Measurements from ENCODE around the gene ADGRG7. TPM values are rescaled to one million over a fixed set of nuclear protein-coding genes. Genes with fewer than 3 reads are reported as not detected.

The ADGRG7 gene
- total and polyA plus RNA-seq, 10 donors, result not detected

- no peak for DNase-seq
- H3K4me3 ChIP-seq, result no peak overlapping the region
- intact Hi-C loops (cut with DNase I; ENCODE audit: low total_unique reads), result no loop called here
- no peak overlapping the region for H3K27ac ChIP-seq
- no peaks in the 10 kb centered on the region for H3K36me3 ChIP-seq
- TF ChIP-seq CTCF (IDR thresholded peaks at IDR 0.05 in 8 of 11, conservative IDR thresholded peaks at IDR 0.05 in 3 of 11) (no peak), POLR2A (IDR thresholded peaks at IDR 0.05) (no peak), POLR2AphosphoS5 (IDR thresholded peaks at IDR 0.05) (no peak)
- H3K4me1 ChIP-seq, result no peaks in the 10 kb centered on the region
- peaks cover 0 to 15% (median 3%) of the 10 kb centered on the region in 8 donors for H3K9me3 ChIP-seq
- no peaks in the 10 kb centered on the region for H3K27me3 ChIP-seq (replicated peaks in 1 of 7)
- 62 to 79% (median 70%) methylated on average over 2 of the region's 2 CpGs for WGBS, 5 donors
Observed at GRCh38 chr3:100627491-100627890, 18.1 kb downstream of the ADGRG7 start.

- Histone ChIP-seq H3K36me3 (no peaks in the 10 kb centered on the region), H3K4me3 (no peak overlapping the region), H3K9me3 (peaks cover 0 to 6% (median 2%) of the 10 kb centered on the region in 8 donors), H3K27ac (no peak overlapping the region), H3K27me3 (replicated peaks in 1 of 7) (peaks cover 0 to 6% (median 0%) of the 10 kb centered on the region in 7 donors), H3K4me1 (no peaks in the 10 kb centered on the region)
- TF ChIP-seq CTCF (IDR thresholded peaks at IDR 0.05 in 8 of 11, conservative IDR thresholded peaks at IDR 0.05 in 3 of 11) (no peak), POLR2AphosphoS5 (IDR thresholded peaks at IDR 0.05) (no peak), POLR2A (IDR thresholded peaks at IDR 0.05) (no peak)
- intact Hi-C loops (cut with DNase I; ENCODE audit: low total_unique reads), result no loop called here
- 33 to 56% (median 42%) methylated on average over 3 of the region's 3 CpGs for WGBS, 5 donors
- DNase-seq, result no peak
Observed at GRCh38 chr3:100629421-100630127, 20.2 kb downstream of the ADGRG7 start.

DNA sequence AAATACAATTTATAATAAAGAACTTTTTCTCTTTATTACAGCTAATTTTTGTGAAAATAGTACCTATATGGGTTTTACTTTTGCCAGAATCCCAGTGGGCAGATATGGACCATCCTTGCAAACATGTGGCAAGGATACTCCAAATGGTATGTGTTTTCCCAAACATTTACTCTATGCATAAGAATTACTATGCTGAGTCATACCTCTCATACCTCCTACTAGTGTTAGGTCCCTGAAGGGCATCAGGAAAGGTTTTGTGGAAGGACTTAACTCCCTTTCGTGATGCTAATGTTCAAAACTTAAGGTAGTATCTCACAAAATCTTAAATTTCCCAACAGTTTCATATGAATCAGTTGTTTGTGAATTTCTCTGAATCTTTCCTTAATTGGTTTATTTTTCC, 21.3 kb downstream of the ADGRG7 start:
- 81 to 98% (median 89%) methylated on average over 1 of the region's 1 CpG for WGBS, 5 donors

More for the DNA sequence above, 21.3 kb downstream of the ADGRG7 start:
- H3K9me3 ChIP-seq, result no peaks in the 10 kb centered on the region
- H3K4me3 ChIP-seq, result no peak overlapping the region
- H3K36me3 ChIP-seq, result no peaks in the 10 kb centered on the region
- TF ChIP-seq POLR2AphosphoS5 (IDR thresholded peaks at IDR 0.05) (no peak), POLR2A (IDR thresholded peaks at IDR 0.05) (no peak), CTCF (IDR thresholded peaks at IDR 0.05 in 8 of 11, conservative IDR thresholded peaks at IDR 0.05 in 3 of 11) (no peak)
- DNase-seq, result no peak
- intact Hi-C loops (cut with DNase I; ENCODE audit: low total_unique reads), result no loop called here
- peaks cover 0 to 6% (median 0%) of the 10 kb centered on the region in 7 donors for H3K27me3 ChIP-seq (replicated peaks in 1 of 7)
- H3K27ac ChIP-seq, result no peak overlapping the region
- no peaks in the 10 kb centered on the region for H3K4me1 ChIP-seq

Measured in spleen (tissue), 11 donors.